A549 (cell line): ENCODE data around the gene NOL8. TPM values are rescaled to one million over a fixed set of nuclear protein-coding genes. Genes with fewer than 3 reads are reported as not detected.

ENCODE experiments used
- ATAC-seq, 2 experiments: fragments of 200-7000 bp in 1 of 2; fragments of >200 bp in 1 of 2; cut with Nextera tagmentation in 1 of 2; cut with Tn5 transposase in 1 of 2; 3 replicates each; pipeline versions ENCODE4 v1.8.0 to v1.9.1; 2018 to 2020; ENCODE audit warnings: mild to moderate bottlenecking in 1 of 2, moderate library complexity in 1 of 2
- CTCF ChIA-PET: fragments of 300-600 bp; sonication (Branson Sonifier 250); formaldehyde crosslinking; extraction: SDS; loops from one replicate; lab custom pipeline; 2021; ENCODE audit warnings: antibody characterized with exemption, inconsistent platforms; lab: Yijun Ruan, JAX
- POLR2A ChIA-PET: fragments of 350-600 bp; formaldehyde crosslinking; extraction: SDS; loops from one replicate; lab custom pipeline; 2021; ENCODE audit warnings: antibody characterized with exemption, inconsistent platforms; lab: Yijun Ruan, JAX
- DNase-seq, 2 experiments: peaks; one replicate each; pipeline versions ENCODE4 v3.0.0 to v3.0.0-alpha.2; 2011 to 2016; ENCODE audit warnings: low read depth in 1 of 2, low spot score in 1 of 2
- FAIRE-seq: peaks from 2 replicates; lab custom pipeline; 2011; peaks lifted over from hg19 to GRCh38; lab: Jason Lieb, UNC
- H3K27ac ChIP-seq, 2 experiments: fragments of >200 bp; sonication (Bioruptor Twin); formaldehyde crosslinking; 3 replicates each; pipeline ENCODE4 v1.5.1; 2016 to 2017
- H3K4me1 ChIP-seq: fragments of >200 bp; sonication (Bioruptor Twin); formaldehyde crosslinking; 3 replicates; pipeline ENCODE4 v1.6.1; 2016
- H3K4me2 ChIP-seq: fragments of >200 bp; sonication (Bioruptor Twin); formaldehyde crosslinking; 3 replicates; pipeline ENCODE4 v1.6.1; 2016
- H3K4me3 ChIP-seq: fragments of >200 bp; sonication (Bioruptor Twin); formaldehyde crosslinking; 3 replicates; pipeline ENCODE4 v1.5.1; 2016
- H3K9me3 ChIP-seq: fragments of >200 bp; sonication (Bioruptor Twin); formaldehyde crosslinking; 3 replicates; pipeline ENCODE4 v1.6.1; 2016
- BCL3 ChIP-seq: fragments of >200 bp; sonication (Bioruptor Twin); formaldehyde crosslinking; IDR thresholded peaks from 3 replicates; pipeline ENCODE4 v1.6.1; 2016
- CBX2 ChIP-seq: fragments of 200-600 bp; sonication (generic); IDR thresholded peaks from 2 replicates; pipeline ENCODE4 v1.6.1; 2016; ENCODE audit warnings: low read depth, mild to moderate bottlenecking, borderline replicate concordance
- CBX8 ChIP-seq: fragments of 200-600 bp; sonication (generic); IDR thresholded peaks from 2 replicates; pipeline ENCODE4 v1.6.1; 2016
- CEBPB ChIP-seq, 2 experiments: fragments of >200 bp in 1 of 2; sonication (Bioruptor Twin) in 1 of 2; formaldehyde crosslinking in 1 of 2; IDR thresholded peaks; 2 replicates each; pipeline ENCODE4 v1.6.1; 2012 to 2016
- CHD4 ChIP-seq: fragments of 200-600 bp; sonication (generic); IDR thresholded peaks from 2 replicates; pipeline ENCODE4 v1.6.1; 2016; ENCODE audit warnings: antibody characterized with exemption, mild to moderate bottlenecking, borderline replicate concordance
- CTCF ChIP-seq: fragments of >200 bp; sonication (Bioruptor Twin); formaldehyde crosslinking; IDR thresholded peaks from 3 replicates; pipeline ENCODE4 v1.5.1; 2016
- EHF ChIP-seq: fragments of 250-450 bp; sonication (Bioruptor Pico); IDR thresholded peaks from 2 replicates; pipeline ENCODE4 v1.5.0; 2020; ENCODE audit warnings: mild to moderate bottlenecking
- EHMT2 ChIP-seq: fragments of 200-600 bp; sonication (generic); IDR thresholded peaks from 2 replicates; pipeline ENCODE4 v1.6.1; 2016; ENCODE audit warnings: antibody characterized with exemption, low read depth, mild to moderate bottlenecking, moderate library complexity
- ELK1 ChIP-seq: fragments of 150-350 bp; IDR thresholded peaks from 2 replicates; pipeline ENCODE4 v1.6.1; 2014; ENCODE audit warnings: low read depth, mild to moderate bottlenecking, low read length
- ESRRA ChIP-seq: fragments of 150-350 bp; IDR thresholded peaks from 2 replicates; pipeline ENCODE4 v1.6.1; 2014; ENCODE audit warnings: mild to moderate bottlenecking, low read length, borderline replicate concordance
- FOSB ChIP-seq: fragments of 250-450 bp; sonication (Bioruptor Pico); IDR thresholded peaks from 2 replicates; pipeline ENCODE4 v1.5.0; 2020; ENCODE audit warnings: mild to moderate bottlenecking, moderate library complexity
- FOXS1 ChIP-seq: fragments of 250-450 bp; sonication (Bioruptor Pico); IDR thresholded peaks from 2 replicates; pipeline ENCODE4 v1.5.0; 2020; ENCODE audit warnings: mild to moderate bottlenecking, moderate library complexity
- GATA3 ChIP-seq: IDR thresholded peaks from 2 replicates; pipeline ENCODE4 v1.6.1; 2012; ENCODE audit warnings: borderline replicate concordance
- HDAC2 ChIP-seq: fragments of 200-600 bp; sonication (generic); IDR thresholded peaks from 2 replicates; pipeline ENCODE4 v1.6.1; 2016
- HES2 ChIP-seq: fragments of >200 bp; sonication (Bioruptor Twin); formaldehyde crosslinking; IDR thresholded peaks from 2 replicates; pipeline ENCODE4 v1.6.1; 2016
- HEYL ChIP-seq: fragments of 250-450 bp; sonication (Bioruptor Pico); IDR thresholded peaks from 2 replicates; pipeline ENCODE4 v1.8.0; 2021; ENCODE audit warnings: mild to moderate bottlenecking, moderate library complexity
- HOXB13 ChIP-seq: fragments of 250-450 bp; sonication (Bioruptor Pico); IDR thresholded peaks from 2 replicates; pipeline ENCODE4 v1.5.0; 2020; ENCODE audit warnings: low read depth, mild to moderate bottlenecking, moderate library complexity
- HOXB5 ChIP-seq: fragments of 250-450 bp; sonication (Bioruptor Pico); IDR thresholded peaks from 2 replicates; pipeline ENCODE4 v1.5.0; 2020; ENCODE audit warnings: mild to moderate bottlenecking, moderate library complexity
- MAX ChIP-seq: IDR thresholded peaks from 2 replicates; pipeline ENCODE4 v1.6.1; 2012
- NFE2L2 ChIP-seq: fragments of 150-350 bp; conservative IDR thresholded peaks from 2 replicates; pipeline ENCODE4 v1.6.1; 2014; ENCODE audit warnings: low read length
- NPAS2 ChIP-seq: fragments of 250-450 bp; sonication (Bioruptor Pico); IDR thresholded peaks from 2 replicates; pipeline ENCODE4 v1.8.0; 2022; ENCODE audit warnings: mild to moderate bottlenecking, moderate library complexity, borderline replicate concordance
- NR3C1 ChIP-seq: fragments of >200 bp; sonication (Bioruptor Twin); formaldehyde crosslinking; IDR thresholded peaks from 3 replicates; pipeline ENCODE4 v1.6.1; 2017
- POLR2A ChIP-seq: IDR thresholded peaks from 2 replicates; pipeline ENCODE4 v1.6.1; 2012; ENCODE audit warnings: mild to moderate bottlenecking, low read length
- POLR2AphosphoS2 ChIP-seq: conservative IDR thresholded peaks from 2 replicates; pipeline ENCODE4 v1.6.1; 2012; ENCODE audit warnings: low read length, improper control_type of control experiment, inconsistent platforms
- RAD21 ChIP-seq, 2 experiments: fragments of >200 bp in 1 of 2; sonication (Bioruptor Twin) in 1 of 2; formaldehyde crosslinking in 1 of 2; IDR thresholded peaks in 1 of 2; conservative IDR thresholded peaks in 1 of 2; 2 replicates in 1 of 2; 3 replicates in 1 of 2; pipeline ENCODE4 v1.6.1; 2012 to 2018; ENCODE audit warnings: inconsistent platforms in 1 of 2
- RARB ChIP-seq: fragments of 250-450 bp; sonication (Bioruptor Pico); IDR thresholded peaks from 2 replicates; pipeline ENCODE4 v1.8.0; 2021; ENCODE audit warnings: mild to moderate bottlenecking, moderate library complexity
- RCOR1 ChIP-seq: fragments of 150-350 bp; IDR thresholded peaks from 2 replicates; pipeline ENCODE4 v1.6.1; 2014; ENCODE audit warnings: antibody characterized with exemption, low read length, low read depth
- RNF2 ChIP-seq: fragments of 200-600 bp; sonication (generic); IDR thresholded peaks from 2 replicates; pipeline ENCODE4 v1.6.1; 2016; ENCODE audit warnings: low read depth, mild to moderate bottlenecking, antibody characterized with exemption, moderate library complexity, borderline replicate concordance
- SMC3 ChIP-seq: fragments of >200 bp; sonication (Bioruptor Twin); formaldehyde crosslinking; IDR thresholded peaks from 3 replicates; pipeline ENCODE4 v1.6.1; 2018; ENCODE audit warnings: inconsistent platforms
- TP53 ChIP-seq: fragments of 250-450 bp; sonication (Bioruptor Pico); IDR thresholded peaks from 2 replicates; pipeline ENCODE4 v1.5.0; 2021; ENCODE audit warnings: mild to moderate bottlenecking, moderate library complexity
- ZC3H11A ChIP-seq: fragments of 450-650 bp; IDR thresholded peaks from 2 replicates; pipeline ENCODE4 v1.6.1; 2014; ENCODE audit warnings: antibody characterized with exemption, mild to moderate bottlenecking
- ZFP36 ChIP-seq: fragments of 450-650 bp; IDR thresholded peaks from 2 replicates; pipeline ENCODE4 v1.6.1; 2014; ENCODE audit warnings: borderline replicate concordance; ENCODE audit not compliant: partially characterized antibody
- ZNF302 ChIP-seq: fragments of 250-450 bp; sonication (Bioruptor Pico); IDR thresholded peaks from 2 replicates; pipeline ENCODE4 v1.9.0; 2021; ENCODE audit warnings: inconsistent platforms, mild to moderate bottlenecking, moderate library complexity
- WGBS: methylation state at CpG from one replicate; pipeline ENCODE4 v1.1.6; 2017; ENCODE audit errors: missing lambda C conversion rate; 5-methylcytosine and 5-hydroxymethylcytosine counted together
- polyA plus RNA-seq, 4 experiments: library from polyadenylated mRNA; depleted of rRNA in 3 of 4; stranded (reverse); fragments of >200 nt; fragmentation: RNase III in 1 of 4; extraction: RNeasy Plus Mini Kit Qiagen cat#74134 plus additional on column Dnase treatment in 1 of 4; gene quantifications; 2 replicates in 3 of 4; 3 replicates in 1 of 4; pipeline ENCODE4 v1.2.3, GENCODE V29; 2011 to 2017
- TF ChIP-seq, protein P1 (sequence below): fragments of 450-650 bp; IDR thresholded peaks from 2 replicates; pipeline ENCODE4 v1.6.1; 2014; ENCODE audit warnings: antibody characterized with exemption

The NOL8 gene
- polyA plus RNA-seq, 2 of the 4 experiments (the other 2 are of a cell fraction): 24.4 to 47.2 TPM

DNA sequence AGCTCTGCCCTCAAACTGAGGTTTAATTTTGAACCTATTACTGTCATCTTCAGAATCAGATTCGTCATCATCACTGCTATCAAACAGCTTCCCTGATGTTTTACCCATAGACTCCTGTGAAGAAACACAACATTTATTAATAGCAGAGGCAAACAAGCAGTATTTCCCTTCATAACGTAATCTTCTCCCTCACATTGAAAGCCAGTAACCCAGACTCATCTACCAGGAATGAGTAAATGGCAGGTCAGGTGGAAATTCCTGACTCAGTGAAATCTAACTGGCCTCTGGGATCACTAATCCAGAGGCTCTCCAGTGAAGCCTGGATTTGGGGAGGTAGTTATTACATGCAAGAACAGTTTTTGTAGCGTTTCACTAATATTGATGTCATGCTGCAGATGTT is 14.6 kb downstream of the NOL8 start:
- DNase-seq: no peak
- CTCF ChIA-PET: interaction anchor here (0.5 to 2.5 kb wide), 4 partner anchors 9 to 323 kb away, joined by 3 to 7 read pairs (median 3); no protein-coding TSS in a partner anchor
- H3K4me1 ChIP-seq: no peaks in the 10 kb centered on the region
- no peak for FAIRE-seq
- no peak for TF ChIP-seq EHF (CRISPR knock-in tag)
- no peak for TF ChIP-seq NPAS2 (CRISPR knock-in tag)
- TF ChIP-seq RCOR1: no peak
- TF ChIP-seq EHMT2: no peak
- no peak for TF ChIP-seq CTCF
- TF ChIP-seq HOXB13 (CRISPR knock-in tag): no peak
- no peak for TF ChIP-seq RAD21 (conservative IDR thresholded peaks at IDR 0.05 in 1 of 2, IDR thresholded peaks at IDR 0.05 in 1 of 2)
- TF ChIP-seq ELK1: no peak
- no peak for TF ChIP-seq TP53 (CRISPR knock-in tag)
- no peak for TF ChIP-seq GATA3
- TF ChIP-seq RARB (CRISPR knock-in tag): no peak
- no peak for TF ChIP-seq ZC3H11A
- no peak for TF ChIP-seq NR3C1
- no peak for TF ChIP-seq FOXS1 (CRISPR knock-in tag)
- TF ChIP-seq CBX8: no peak
- TF ChIP-seq SMC3: no peak
- no peak for TF ChIP-seq BCL3
- TF ChIP-seq FOSB (CRISPR knock-in tag): no peak
- no peak for TF ChIP-seq HOXB5 (CRISPR knock-in tag)
- no peaks in the 10 kb centered on the region for H3K9me3 ChIP-seq
- POLR2A ChIA-PET: no interaction called here
- H3K4me2 ChIP-seq: no peak overlapping the region
- 98% methylated on average over 3 of the region's 3 CpGs for whole genome bisulfite sequencing
- ATAC-seq: no peak
- no peak overlapping the region for H3K4me3 ChIP-seq
- no peak overlapping the region for H3K27ac ChIP-seq

DNA sequence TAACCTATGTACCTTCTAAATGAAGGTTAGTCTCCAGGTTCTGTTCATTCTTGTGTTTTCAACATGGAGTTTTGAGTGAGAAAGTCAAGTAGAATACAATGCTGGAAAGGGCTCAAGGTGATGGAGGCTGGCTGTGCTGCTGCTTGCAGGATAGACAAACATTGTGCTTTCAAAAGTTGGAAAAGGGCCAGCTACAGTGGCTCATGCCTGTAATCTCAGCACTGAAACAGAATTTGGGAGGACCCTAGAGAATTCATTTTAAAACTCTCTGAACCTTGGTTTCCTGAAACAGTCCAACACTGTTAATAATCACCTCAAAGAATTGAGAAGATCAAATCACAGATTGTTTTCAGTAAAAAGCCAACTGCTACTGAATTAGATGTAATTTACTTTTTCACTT is 16.3 kb downstream of the NOL8 start:
- POLR2A ChIA-PET: interaction anchor here (0.9 kb wide), 1 partner anchor 11 kb away, joined by 4 read pairs; no protein-coding TSS in a partner anchor
- no peak for ATAC-seq

More for the DNA sequence above, 16.3 kb downstream of the NOL8 start:
- no peak for DNase-seq
- no peaks in the 10 kb centered on the region for H3K9me3 ChIP-seq
- no peaks in the 10 kb centered on the region for H3K4me1 ChIP-seq
- no peak overlapping the region for H3K4me2 ChIP-seq
- no peak overlapping the region for H3K27ac ChIP-seq
- CTCF ChIA-PET: interaction anchor here (1.0 to 2.5 kb wide), 4 partner anchors 9 to 325 kb away, joined by 3 to 7 read pairs (median 4); partner anchors contain the start of gene CENPP
- H3K4me3 ChIP-seq: no peak overlapping the region
- TF ChIP-seq RAD21 (conservative IDR thresholded peaks at IDR 0.05 in 1 of 2, IDR thresholded peaks at IDR 0.05 in 1 of 2) (no peak), HEYL (CRISPR knock-in tag) (no peak), CEBPB (IDR thresholded peaks at IDR 0.05) (no peak), ZC3H11A (no peak), NFE2L2 (no peak), ZNF302 (CRISPR knock-in tag) (no peak), HDAC2 (no peak), ELK1 (no peak), HES2 (no peak), RNF2 (no peak), FOXS1 (CRISPR knock-in tag) (no peak), FOSB (CRISPR knock-in tag) (no peak), ZFP36 (no peak), POLR2AphosphoS2 (no peak), ESRRA (no peak), CHD4 (no peak), CBX2 (no peak), MAX (no peak), POLR2A (no peak)
- TF ChIP-seq, protein P1, sequence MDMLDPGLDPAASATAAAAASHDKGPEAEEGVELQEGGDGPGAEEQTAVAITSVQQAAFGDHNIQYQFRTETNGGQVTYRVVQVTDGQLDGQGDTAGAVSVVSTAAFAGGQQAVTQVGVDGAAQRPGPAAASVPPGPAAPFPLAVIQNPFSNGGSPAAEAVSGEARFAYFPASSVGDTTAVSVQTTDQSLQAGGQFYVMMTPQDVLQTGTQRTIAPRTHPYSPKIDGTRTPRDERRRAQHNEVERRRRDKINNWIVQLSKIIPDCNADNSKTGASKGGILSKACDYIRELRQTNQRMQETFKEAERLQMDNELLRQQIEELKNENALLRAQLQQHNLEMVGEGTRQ: no peak
- no peak for FAIRE-seq
